ENCODE data around the gene LRRTM2.
"Not testable (repeated sequence)": the region's sequence is repeated elsewhere in the genome, so short reads cannot be mapped to it uniquely, and the experiment has no call there.

GRCh38 chr5:138921362-138921761, 46.2 kb upstream of the LRRTM2 start:
- not testable (repeated sequence) for TF ChIP-seq CREB5 (CRISPR knock-in tag; IDR thresholded peaks at IDR 0.05; ENCODE audit: low read depth); RARB (CRISPR knock-in tag; IDR thresholded peaks at IDR 0.05); ARNTL (CRISPR knock-in tag; IDR thresholded peaks at IDR 0.05; ENCODE audit: borderline replicate concordance, low read depth); ZNF70 (CRISPR knock-in tag; IDR thresholded peaks at IDR 0.05); ZC3H10 (CRISPR knock-in tag; IDR thresholded peaks at IDR 0.05); ZNF565 (CRISPR knock-in tag; conservative IDR thresholded peaks at IDR 0.05; ENCODE audit: low read depth); ZFP30 (CRISPR knock-in tag; IDR thresholded peaks at IDR 0.05); CSRNP3 (CRISPR knock-in tag; IDR thresholded peaks at IDR 0.05); ZFP3 (CRISPR knock-in tag; IDR thresholded peaks at IDR 0.05); TOX (CRISPR knock-in tag; IDR thresholded peaks at IDR 0.05; ENCODE audit: borderline replicate concordance); TCF4 (CRISPR knock-in tag; IDR thresholded peaks at IDR 0.05; ENCODE audit: borderline replicate concordance); PATZ1 (CRISPR knock-in tag; IDR thresholded peaks at IDR 0.05; ENCODE audit: borderline replicate concordance); POU6F1 (CRISPR knock-in tag; IDR thresholded peaks at IDR 0.05; ENCODE audit: borderline replicate concordance, low read depth)
